GM19240 (cell line): ENCODE measurements around the gene SLC35E2B.
"Not testable (repeated sequence)": the region's sequence is repeated elsewhere in the genome, so short reads cannot be mapped to it uniquely, and the experiment has no call there.

Source experiments
- DNase-seq: peaks from one replicate; pipeline ENCODE4 v3.0.0; 2011; ENCODE audit warnings: low spot score; ENCODE audit not compliant: insufficient read length

Gene SLC35E2B

DNA sequence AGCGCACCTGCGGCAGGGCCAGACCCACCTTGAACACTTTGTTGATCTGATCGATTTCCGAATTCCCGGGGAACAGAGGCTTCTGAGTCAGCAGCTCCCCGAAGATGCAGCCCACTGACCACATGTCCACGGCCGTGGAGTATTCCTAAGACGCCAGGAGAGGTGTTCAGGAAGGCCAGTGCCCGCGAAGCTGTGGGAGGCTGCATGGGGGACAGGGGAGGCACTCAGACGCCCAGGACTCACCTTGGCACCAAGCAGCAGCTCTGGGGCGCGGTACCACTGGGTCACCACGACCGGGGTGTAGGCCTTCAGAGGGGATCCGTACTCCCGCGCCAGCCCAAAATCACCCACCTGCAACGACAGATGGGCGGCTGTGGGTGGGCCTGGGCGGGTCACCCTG, 11.2 kb upstream of the SLC35E2B start:
- no peak for DNase-seq

DNA sequence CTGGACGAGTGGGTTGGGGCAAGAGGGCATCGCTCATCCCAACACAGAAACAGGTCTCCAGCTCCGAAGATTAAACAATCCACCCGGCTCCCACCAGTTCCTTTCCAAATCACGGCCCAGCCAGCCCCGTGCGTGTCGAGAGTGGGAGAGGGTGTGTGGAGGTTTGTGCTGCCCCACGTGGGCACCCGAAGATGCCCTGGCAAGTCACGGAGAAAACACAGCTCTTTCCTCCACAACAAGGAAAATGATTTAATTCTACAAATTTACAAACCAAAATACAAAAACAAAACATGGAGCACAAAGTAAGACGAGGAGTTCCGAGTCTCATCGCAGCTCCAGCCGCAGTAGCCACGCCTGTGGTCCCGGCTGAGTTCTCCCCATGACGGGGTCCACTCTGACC, 9.9 kb upstream of the SLC35E2B start:
- not testable (repeated sequence) for DNase-seq

DNA sequence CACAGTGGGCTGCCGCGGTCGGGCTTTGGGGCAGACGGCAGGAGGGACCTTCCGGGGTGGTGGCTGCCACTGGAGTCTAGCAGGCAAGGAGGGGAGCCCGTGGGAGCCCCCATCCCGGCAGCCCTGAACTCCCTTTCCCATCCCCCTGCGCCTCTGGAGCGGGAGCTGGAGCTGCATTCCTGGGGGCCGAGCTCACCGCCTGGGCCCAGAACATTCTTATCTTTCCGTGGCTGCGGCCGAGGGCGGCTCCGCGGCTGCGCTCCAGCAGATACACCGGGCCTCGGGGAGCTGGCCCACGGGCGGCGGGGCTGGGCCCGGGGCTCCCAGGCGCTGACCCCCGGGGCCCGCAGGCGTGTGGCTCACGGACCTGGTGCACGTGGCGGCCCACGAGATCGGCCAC, 8.0 kb upstream of the SLC35E2B start:
- DNase-seq: not testable (repeated sequence)

DNA sequence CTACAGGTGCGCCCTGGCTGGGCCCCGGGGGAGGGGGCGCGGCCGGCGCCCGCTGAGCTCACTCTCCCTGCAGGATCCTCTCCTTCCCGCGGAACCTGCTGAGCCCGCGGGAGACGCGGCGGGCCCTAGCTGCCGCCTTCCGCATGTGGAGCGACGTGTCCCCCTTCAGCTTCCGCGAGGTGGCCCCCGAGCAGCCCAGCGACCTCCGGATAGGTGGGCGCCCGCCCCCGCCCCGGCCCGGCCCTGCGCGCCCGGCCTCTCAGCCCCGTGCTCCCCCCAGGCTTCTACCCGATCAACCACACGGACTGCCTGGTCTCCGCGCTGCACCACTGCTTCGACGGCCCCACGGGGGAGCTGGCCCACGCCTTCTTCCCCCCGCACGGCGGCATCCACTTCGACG, 7.5 kb upstream of the SLC35E2B start:
- DNase-seq: not testable (repeated sequence)

DNA sequence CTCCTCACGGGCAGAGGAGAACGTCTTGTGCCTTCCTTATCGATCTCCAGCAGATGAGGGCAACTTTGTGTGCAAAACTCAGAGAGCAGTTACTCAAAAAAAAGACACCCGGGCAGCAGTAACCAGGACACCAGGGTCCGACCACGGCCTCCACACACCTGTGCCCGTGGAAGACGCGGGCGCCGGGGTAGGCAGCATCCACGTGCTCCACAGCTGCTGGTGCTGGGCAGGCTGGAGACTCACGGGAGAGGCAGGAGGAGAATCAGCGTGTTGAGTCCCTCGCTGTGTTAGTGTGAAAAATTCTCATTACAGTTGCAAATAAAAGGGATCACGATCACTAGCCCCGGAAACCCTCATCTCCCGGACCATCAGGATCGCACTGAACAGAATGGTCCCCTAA, 6.5 kb upstream of the SLC35E2B start:
- DNase-seq: not testable (repeated sequence)

DNA sequence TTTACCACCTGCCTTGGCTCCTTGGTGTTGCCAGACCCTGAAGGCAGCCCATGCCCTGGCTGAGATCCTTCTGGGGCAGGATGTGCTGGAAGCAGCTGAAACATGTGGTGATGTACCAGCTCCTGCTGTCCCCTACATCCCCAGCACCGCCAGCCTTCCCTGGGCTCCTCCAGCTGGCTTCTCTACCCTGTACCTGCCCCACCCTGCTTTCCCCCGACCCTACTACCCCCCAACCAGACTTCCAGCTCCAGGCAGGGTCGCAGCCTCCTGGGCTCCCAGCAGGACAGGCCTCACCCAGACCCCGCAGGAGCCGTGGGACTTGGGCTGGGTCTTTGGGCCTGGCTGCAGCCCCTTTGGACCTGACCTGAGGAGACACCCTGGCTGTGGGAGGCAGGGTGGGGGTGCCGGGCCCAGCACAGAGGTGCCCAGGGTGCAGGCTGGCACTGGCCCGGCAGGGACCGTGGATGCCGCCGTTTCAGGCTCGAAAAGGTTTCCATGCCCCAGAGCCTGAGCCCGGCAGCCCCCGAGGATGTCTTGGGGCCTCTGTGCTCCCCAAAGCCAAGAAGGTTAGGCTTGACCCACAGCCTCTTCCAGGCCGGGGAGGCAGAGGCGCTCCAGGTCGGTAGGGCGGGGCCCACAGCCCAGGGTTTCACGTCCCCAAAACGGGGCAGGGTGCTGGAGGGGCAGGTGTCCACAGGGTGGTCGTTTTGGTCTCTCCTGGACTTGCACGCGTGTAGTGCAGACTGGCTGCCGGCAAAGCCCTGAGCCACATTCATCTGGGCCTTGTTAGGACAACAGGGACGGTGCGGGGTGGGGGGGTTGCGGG, 5.0 kb upstream of the SLC35E2B start:
- DNase-seq: not testable (repeated sequence)

DNA sequence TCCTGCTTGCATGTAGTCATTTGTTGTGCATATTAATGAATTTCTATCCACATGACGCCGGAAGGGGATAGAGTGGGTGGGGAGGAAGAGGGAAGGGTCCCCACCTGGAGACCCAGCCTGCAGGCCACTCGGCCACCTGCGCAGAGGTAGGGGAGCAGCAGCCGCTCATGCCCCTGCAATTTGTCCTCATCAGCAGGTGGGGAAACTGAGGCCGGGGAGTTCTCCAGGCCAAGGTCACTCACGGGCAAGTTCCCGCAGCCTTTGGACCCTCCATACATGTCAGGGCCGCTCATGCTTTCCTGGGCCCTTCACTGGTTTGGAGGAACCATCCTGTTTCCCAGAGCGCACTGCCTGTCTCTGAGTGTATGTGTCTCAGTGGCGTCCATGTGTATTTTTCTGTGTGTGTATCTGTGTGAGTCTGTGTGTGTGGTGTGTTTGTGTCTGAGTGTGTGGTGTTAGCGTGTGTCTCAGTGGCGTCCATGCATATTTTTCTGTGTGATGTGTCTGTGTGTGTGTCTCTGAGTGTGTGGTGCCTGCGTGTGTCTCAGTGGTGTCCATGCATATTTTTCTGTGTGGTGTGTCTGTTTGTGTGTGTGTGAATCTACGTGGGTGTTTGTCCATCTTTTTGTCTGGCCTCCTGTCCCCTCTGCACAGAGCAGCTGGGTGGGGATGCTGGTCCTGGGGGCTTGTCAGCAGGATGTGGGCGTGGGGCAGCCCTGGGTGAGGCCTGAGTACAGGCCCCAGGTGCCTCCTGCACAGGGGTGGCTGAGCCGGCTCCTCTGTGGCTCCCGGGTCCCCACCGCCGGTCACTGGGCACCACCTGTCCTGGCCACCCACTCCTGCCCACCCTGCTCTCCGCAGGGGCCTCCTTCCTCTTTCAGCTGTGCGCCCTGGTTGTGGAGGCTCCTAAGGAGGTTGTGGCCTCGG, 4.1 kb upstream of the SLC35E2B start:
- not testable (repeated sequence) for DNase-seq

DNA sequence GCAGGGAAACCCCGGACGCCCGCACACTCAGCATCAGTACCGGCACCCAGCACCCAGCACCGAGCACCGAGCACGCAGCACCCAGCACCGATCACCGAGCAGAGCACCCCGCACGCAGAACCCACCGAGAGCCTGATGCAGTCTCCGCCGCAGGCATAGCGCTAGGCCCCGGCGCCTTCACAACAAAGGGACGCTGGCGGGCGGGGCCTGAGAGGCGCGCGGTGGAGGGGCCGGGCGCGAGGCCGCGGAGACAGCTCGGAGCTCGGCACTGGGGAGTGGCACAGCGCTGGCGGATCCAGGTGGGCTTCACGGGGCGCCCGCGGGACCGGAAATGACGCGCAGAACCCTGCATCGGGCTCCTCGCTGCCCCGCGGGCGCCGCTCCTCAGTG, 276 bp downstream of the SLC35E2B start:
- DNase-seq: not testable (repeated sequence)

DNA sequence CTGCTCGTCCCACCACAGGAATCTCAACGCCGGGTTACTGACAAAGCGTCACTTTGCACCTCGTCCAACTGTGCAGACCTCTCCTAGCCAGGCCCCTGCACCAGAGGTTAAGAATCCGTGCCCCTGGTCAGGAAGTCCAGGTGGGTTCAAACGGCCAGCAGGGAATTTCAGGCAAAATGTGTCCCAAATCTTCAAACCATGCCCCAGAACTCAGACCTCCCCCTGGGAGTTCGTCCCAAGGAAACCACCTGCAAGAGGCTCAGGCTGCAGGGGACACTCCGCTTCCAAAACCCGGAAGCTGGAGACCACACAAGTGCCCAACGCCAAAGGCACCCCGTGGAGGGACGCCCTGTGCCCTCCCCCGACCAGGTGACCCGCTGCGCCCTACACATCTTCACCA, 1.2 kb downstream of the SLC35E2B start:
- not testable (repeated sequence) for DNase-seq

DNA sequence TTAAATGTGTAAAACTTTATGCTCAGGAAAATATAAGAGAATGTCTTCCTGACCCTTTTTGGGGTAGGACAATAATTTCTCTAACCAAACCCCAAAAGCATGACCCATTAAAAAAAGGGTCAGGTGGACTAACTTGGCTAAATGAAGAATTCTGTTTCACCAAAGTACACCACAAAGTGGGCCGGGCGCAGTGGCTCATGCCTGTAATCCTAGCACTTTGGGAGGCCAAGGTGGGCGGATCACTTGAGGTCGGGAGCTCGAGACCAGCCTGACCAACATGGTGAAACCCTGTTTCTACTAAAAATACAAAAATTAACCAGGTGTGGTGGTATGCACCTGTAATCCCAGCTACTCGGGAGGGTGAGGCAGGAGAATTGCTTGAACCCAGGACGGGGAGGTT, 3.1 kb downstream of the SLC35E2B start:
- not testable (repeated sequence) for DNase-seq

DNA sequence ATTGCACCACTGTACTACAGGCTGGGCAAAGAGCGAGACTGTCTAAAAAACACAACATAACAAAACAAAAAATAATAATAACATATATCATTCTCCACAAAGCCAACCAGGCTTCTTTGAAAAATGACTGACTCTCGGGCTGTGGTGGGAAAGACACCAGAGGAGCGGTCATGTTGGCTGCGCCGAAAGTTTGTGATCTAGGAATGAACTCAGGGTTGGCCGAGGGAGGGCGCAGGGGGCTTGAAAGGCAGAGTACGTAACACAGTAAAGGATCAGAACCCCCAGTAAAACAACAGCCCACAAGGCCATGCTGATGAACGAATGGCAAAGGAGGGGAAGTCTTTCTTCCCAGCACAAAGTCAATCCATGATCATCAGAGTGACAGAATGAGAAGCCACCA, 4.7 kb downstream of the SLC35E2B start:
- DNase-seq: no peak

DNA sequence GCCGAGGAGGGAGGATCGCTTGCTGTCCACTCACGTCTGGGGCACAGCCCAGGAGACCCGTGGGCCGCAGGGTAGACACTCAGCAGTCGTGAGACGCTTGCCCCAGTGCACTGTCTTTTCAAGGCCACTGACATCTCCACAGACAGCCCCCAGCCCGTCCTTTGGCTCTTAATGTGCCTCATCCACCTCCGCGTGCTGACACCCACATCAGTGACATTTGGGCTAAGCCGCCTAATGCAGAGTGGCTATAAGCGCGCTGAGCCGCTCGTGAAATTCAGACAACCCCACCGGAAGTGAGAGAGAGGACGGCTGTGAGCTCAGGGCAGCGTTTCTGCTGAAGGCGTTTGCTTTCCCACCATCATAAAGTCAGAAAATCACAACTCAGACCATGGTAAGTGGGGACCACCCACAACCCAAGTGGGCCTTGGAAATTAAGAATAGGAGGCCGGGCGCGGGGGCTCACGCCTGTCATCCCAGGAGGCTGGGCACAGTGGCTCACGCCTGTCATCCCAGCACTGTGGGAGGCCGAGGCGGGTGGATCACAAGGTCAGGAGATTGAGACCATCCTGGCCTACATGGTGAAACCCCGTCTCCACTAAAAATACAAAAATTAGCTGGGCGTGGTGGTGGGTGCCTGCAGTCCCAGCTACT, 8.4 kb downstream of the SLC35E2B start:
- DNase-seq: no peak

DNA sequence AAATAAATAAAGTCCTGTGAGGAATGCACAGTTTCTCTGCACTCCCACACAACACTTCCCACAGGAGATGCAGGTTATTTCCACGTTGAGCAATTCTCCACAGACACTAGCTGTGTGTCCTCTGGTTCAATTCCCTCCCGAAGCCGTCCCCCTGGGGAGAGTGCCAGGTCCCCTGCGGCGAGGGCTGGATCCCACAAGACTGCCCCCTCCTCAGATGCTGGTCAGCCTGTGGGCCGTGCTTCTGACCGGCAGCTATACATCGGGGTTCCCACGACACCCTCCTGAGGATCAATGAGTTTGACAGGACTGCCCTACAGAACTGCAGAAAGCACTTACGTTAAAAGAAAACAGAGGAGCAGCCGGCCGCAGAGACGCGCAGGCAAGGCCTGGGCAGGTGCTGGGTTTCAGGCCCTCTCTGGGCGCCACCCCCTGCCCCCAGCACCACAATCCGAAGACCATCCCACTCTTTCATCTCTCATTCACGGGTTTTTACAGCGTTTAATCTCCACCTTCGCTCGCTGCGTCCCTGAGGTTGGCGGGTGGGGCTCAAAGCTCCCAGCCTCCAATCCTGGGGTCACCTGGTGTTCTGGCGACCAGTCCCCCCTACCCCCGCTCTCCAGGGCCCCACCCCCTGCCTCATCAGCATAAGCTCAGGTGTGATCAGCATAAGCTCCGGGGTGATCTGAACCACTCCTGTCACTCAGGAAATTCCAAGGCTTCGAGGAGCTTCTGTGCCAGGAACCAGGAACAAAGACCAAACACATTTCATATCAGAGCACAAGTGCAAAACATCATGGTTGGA, 9.3 kb downstream of the SLC35E2B start:
- DNase-seq: no peak

DNA sequence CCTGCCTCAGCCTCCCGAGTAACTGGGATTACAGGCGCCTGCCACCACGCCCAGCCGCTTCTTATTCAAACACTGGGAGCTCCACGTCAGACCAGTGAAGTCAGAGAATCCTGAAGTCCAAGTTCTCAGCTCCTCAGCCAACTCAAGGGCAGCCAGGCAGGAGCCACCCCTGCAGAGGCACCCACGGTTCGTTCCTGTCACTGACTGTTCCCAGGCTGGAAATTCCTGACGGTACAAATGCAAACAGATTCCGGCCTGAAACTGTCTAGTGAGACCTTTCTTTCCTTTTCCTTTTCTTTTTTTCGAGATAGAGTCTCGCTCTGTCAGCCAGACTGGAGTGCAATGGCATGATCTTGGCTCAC, 11.7 kb downstream of the SLC35E2B start:
- no peak for DNase-seq

DNA sequence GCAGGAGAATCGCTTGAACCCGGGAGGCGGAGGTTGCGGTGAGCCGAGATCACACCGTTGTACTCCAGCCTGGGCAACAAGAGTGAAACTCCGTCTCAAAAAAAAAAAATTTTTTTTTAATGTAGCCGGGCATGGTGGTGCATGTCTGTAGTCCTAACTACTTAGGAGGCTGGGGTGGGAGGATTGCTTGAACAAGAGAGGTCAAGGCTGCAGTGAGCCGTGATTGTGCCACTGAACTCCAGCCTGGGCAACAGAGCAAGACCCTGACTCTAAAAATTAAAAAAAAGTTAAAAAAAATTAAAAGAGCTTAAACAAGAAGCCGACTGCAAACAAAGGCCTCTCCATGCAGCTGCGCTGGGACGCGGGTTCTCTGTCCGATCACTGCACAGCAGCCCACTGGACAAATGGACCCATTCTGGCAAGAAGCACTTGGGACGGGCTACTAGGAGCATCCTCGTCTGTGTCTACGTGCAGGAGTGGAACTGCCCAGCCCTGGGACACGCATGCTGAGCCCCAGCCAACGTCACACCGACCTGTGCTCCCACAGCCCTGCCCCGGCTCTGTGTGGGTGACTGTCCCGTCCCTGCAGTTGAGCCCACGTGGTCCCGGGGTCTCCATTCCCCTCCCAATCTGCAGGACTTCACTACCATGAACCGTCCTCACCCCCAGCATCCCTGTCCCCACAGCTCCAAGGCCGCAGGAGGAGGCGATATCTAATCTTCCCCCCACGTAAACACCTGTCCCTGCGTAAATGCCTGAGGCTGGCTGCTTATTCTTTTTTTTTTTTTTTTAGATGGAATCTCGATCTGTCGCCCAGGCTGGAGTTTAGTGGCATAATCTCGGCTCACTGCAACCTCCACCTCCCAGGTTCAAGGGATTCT, 12.3 kb downstream of the SLC35E2B start:
- no peak for DNase-seq

DNA sequence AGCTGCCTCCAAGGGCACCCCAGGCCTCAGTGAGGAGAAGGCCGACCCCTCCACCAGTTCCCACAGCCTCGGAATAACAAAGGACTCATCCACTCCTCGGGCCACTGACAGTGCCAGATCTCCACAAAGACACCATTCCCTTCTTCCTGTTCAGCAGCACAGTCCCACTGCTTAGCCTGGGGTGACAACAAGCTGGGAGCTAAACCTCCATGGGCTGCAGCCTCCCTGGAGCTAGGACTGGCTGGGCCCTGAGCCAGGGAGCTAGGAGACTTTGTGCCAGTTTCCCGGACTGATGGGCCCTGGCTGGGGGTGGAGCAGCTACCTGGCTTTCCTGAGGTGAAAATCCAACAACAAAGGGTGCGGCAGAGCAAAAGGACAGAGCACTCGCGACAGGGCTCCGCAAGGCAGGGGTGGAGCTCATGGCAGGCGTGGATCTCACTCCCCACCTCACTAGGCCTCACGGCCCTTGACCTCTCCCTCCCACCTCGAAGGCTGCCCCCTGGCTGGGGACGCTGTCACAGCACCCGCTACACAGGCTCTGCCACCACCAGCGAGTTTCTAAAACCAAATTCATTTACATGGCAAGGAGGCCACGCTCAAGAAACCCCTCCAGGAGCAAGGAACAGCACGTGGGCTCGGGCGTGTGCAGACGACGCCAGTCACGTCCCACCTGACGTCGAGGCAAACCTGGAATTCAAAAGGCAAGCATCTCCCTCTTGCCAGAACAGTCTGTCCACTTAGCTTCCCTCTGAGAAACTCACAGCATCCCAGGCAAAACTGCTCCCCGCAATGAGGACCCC, 13.8 kb downstream of the SLC35E2B start:
- DNase-seq: peak; percentile 24

DNA sequence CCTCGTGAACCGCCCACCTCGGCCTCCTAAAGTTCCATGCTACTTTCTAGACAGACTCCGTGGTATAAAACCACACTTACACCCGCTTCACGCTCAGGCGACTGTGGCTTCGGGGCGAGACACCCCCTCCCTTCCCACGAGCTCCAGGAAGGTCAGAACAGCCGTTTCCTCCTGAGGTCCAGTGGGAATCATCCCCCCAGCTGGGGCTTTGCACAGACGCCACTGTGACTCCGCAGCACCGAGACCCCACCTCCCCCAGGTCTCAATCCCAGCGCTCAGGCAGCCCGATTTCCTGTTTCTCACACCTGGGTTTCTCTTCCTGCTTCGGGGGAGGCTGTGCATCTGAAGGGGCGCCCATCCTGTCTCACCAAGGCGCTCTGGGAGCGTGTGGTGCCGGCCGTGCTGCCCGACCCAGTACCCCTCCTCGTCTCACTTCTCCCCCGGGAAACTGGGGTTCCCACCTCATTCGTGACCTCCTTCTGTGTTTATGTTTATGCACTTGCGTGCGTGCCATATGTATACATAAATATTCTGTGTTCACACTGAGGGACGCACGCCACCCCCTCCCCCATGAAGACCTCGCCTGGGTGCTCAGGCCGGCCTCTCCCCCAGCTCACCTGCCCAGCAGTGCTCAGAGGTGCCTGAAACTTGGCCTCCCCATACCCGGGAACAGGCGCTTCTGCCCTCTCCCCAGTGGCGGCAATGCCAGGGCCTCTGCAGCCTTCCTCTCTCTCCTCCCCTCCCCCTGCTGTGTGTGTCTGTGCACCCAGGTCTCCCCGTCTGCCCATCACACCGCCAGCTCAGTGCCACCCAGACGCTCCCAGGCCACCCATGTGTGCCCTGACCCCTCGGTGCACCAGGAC, 14.6 kb downstream of the SLC35E2B start:
- peak; percentile 75 for DNase-seq

DNA sequence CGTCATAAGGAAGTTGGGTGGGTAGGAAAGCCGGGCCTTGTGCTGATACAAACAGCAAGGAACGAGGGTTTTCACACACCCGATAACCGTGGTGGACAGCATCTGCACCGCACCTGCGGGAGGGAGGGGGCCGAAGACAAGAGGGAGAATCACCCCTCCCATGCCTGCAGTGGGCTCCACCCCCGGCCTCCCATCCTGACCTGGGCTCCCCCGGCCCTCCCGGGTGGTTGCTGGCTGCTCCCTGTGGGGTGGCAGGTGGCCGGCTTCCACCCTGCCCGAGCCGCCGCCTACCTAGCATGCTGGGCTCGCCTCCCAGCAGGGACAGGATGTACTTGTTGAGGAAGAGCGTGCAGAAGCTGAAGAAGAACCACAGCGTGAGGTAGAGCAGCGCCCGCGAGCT, 16.5 kb downstream of the SLC35E2B start:
- not testable (repeated sequence) for DNase-seq
